DND-41 (cell line): ENCODE measurements around the gene C6.

Source experiments
- CTCF ChIP-seq: IDR thresholded peaks from 2 replicates; pipeline ENCODE4 v1.5.1; 2012; ENCODE audit warnings: borderline replicate concordance, low read length, moderate library complexity, mild to moderate bottlenecking; ENCODE audit not compliant: poor library complexity, severe bottlenecking; ENCODE audit errors: extremely low read depth
- EZH2 ChIP-seq: IDR thresholded peaks from 3 replicates; pipeline ENCODE4 v1.6.1; 2012; ENCODE audit warnings: borderline replicate concordance, low read depth, mild to moderate bottlenecking, moderate library complexity, low read length, inconsistent platforms; ENCODE audit not compliant: severe bottlenecking

DNA sequence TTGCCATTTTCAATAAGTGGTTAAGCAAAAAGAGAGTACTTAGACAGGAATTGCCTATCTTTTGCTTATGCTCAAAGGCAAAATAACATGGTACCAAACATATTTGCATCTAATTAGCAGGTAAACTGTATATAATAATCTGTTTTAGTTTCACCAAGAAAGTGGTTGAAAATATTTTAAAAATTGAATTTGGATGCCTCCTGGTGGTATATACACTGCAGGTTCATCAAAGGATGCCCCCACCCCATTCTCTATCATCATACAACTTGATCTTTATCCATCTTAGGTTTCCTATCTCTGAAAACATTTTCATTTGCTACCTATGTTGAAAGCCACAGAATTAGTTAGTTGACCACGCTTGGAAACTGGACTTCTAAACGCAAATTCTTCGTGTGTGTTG is 95.2 kb downstream of the C6 start:
- no peak for TF ChIP-seq CTCF
- no peak for TF ChIP-seq EZH2
